Endothelial cell of umbilical vein (primary cell): ENCODE data around the gene SELENOH. TPM values are rescaled to one million over a fixed set of nuclear protein-coding genes. Genes with fewer than 3 reads are reported as not detected.

Experiments used
- BruUV-seq: library from RNA; stranded (reverse); fragments of 400-500 nt; replicated peaks from 2 replicates; lab custom pipeline; 2021; lab: Mats Ljungman, UMichigan
- CTCF ChIA-PET: fragments of 300-600, 350-600 bp; sonication (Branson Sonifier 250); formaldehyde crosslinking; loops from one replicate; lab custom pipeline; 2021; ENCODE audit warnings: antibody characterized with exemption, inconsistent platforms; lab: Charles Lee
- POLR2A ChIA-PET: fragments of 300-600, 350-600 bp; sonication (Branson Sonifier 250); formaldehyde crosslinking; loops from one replicate; lab custom pipeline; 2021; ENCODE audit warnings: antibody characterized with exemption, inconsistent platforms; lab: Charles Lee
- DNase-seq: peaks from one replicate; pipeline ENCODE4 v3.0.0-alpha.2; 2011; ENCODE audit warnings: low read depth, low spot score
- FAIRE-seq: peaks from 2 replicates; lab custom pipeline; 2011; peaks lifted over from hg19 to GRCh38; lab: Jason Lieb, UNC
- H2AFZ ChIP-seq: 2 replicates; pipeline ENCODE4 v1.6.0; 2012; ENCODE audit warnings: low read depth, low read length, control low read depth, inconsistent platforms
- H3K27ac ChIP-seq: 2 replicates; pipeline ENCODE4 v1.5.1; 2011; ENCODE audit warnings: low read depth, mild to moderate bottlenecking, control low read depth, low read length, moderate library complexity; ENCODE audit not compliant: insufficient read depth
- H3K27me3 ChIP-seq, 2 experiments: 2 replicates each; pipeline versions ENCODE4 v1.6.0 to v1.6.1; 2011; ENCODE audit warnings: low read length in 2 of 2, mixed read lengths in 1 of 2; ENCODE audit not compliant: control insufficient read depth in 2 of 2, insufficient read depth in 2 of 2
- H3K36me3 ChIP-seq, 2 experiments: 2 replicates in 1 of 2; 3 replicates in 1 of 2; pipeline ENCODE4 v1.5.1; 2011; ENCODE audit warnings: low read length in 2 of 2, mild to moderate bottlenecking in 1 of 2, moderate library complexity in 1 of 2; ENCODE audit not compliant: control insufficient read depth in 2 of 2, insufficient read depth in 2 of 2; ENCODE audit errors: extremely low read depth in 1 of 2
- H3K4me1 ChIP-seq: 3 replicates; pipeline ENCODE4 v1.5.1; 2011; ENCODE audit warnings: mild to moderate bottlenecking, low read length; ENCODE audit not compliant: control insufficient read depth, insufficient read depth; ENCODE audit errors: extremely low read depth
- H3K4me2 ChIP-seq: 2 replicates; pipeline ENCODE4 v1.6.1; 2011; ENCODE audit warnings: low read length, control low read depth, mixed read lengths; ENCODE audit not compliant: insufficient read depth
- H3K4me3 ChIP-seq, 3 experiments: fragments of 200-600 bp in 1 of 3; sonication (generic), shearing (Covaris generic) in 1 of 3; replicated peaks in 1 of 3; 2 replicates each; pipeline ENCODE4 v1.5.1; 2011 to 2016; ENCODE audit warnings: control low read depth in 3 of 3, low read length in 3 of 3, mild to moderate bottlenecking in 2 of 3, inconsistent platforms in 1 of 3, low read depth in 1 of 3, moderate library complexity in 1 of 3; ENCODE audit not compliant: insufficient read depth in 1 of 3
- H3K79me2 ChIP-seq: 2 replicates; pipeline ENCODE4 v1.6.0; 2012; ENCODE audit warnings: low read length, inconsistent platforms; ENCODE audit not compliant: control insufficient read depth, insufficient read depth
- H3K9ac ChIP-seq: replicated peaks from 2 replicates; pipeline ENCODE3; 2011; ENCODE audit warnings: low read length, control low read depth; ENCODE audit not compliant: insufficient read depth; ENCODE audit errors: extremely low read depth
- H3K9me1 ChIP-seq: replicated peaks from 3 replicates; pipeline ENCODE4 v1.6.0; 2011; ENCODE audit warnings: mild to moderate bottlenecking, low read length; ENCODE audit not compliant: control insufficient read depth, insufficient read depth; ENCODE audit errors: extremely low read depth
- H3K9me3 ChIP-seq: replicated peaks from 2 replicates; pipeline ENCODE4 v1.5.1; 2012; ENCODE audit warnings: low read length, inconsistent platforms; ENCODE audit not compliant: control insufficient read depth, insufficient read depth
- H4K20me1 ChIP-seq: replicated peaks from 2 replicates; pipeline ENCODE3; 2011; ENCODE audit warnings: mild to moderate bottlenecking, low read length; ENCODE audit not compliant: control insufficient read depth, insufficient read depth; ENCODE audit errors: extremely low read depth
- EZH2 ChIP-seq: IDR thresholded peaks from 2 replicates; pipeline ENCODE4 v1.6.1; 2012; ENCODE audit warnings: borderline replicate concordance, low read depth, mild to moderate bottlenecking, moderate library complexity, low read length, inconsistent platforms; ENCODE audit not compliant: severe bottlenecking
- FOS ChIP-seq: IDR thresholded peaks from 2 replicates; pipeline ENCODE4 v1.6.1; 2011; ENCODE audit warnings: mild to moderate bottlenecking, low read length, moderate library complexity, borderline replicate concordance; ENCODE audit not compliant: insufficient read depth
- GATA2 ChIP-seq: IDR thresholded peaks from 2 replicates; pipeline ENCODE4 v1.7.0; 2011; ENCODE audit warnings: low read depth, mild to moderate bottlenecking, moderate library complexity, mixed read lengths, low read length; ENCODE audit not compliant: insufficient read length, insufficient read depth
- JUN ChIP-seq: IDR thresholded peaks from 2 replicates; pipeline ENCODE4 v1.6.1; 2011; ENCODE audit warnings: borderline replicate concordance, low read depth; ENCODE audit not compliant: insufficient read length, insufficient read depth
- MYC ChIP-seq: IDR thresholded peaks from one replicate; pipeline ENCODE4 v1.6.1; 2011; ENCODE audit warnings: mild to moderate bottlenecking, low read depth, low read length
- POLR2A ChIP-seq: IDR thresholded peaks from 2 replicates; pipeline ENCODE4 v1.6.1; 2012; ENCODE audit warnings: low read depth, mild to moderate bottlenecking, control low read depth, low read length
- POLR2AphosphoS5 ChIP-seq: IDR thresholded peaks from 2 replicates; pipeline ENCODE4 v1.6.1; 2012; ENCODE audit warnings: low read depth, mild to moderate bottlenecking, control low read depth, low read length, moderate library complexity; ENCODE audit not compliant: insufficient read depth
- dilution Hi-C: fragments of 300-500 bp; cut with MboI; formaldehyde crosslinking; loops from one replicate; pipeline ENCODE4 v1.15.0; 2019; ENCODE audit warnings: low sequenced_read_pairs; ENCODE audit not compliant: extremely low pct_ligation_motif_present
- intact Hi-C: fragments of 100-400 bp; cut with micrococcal nuclease; formaldehyde crosslinking; loops from one replicate; pipeline ENCODE4 v1.10.0; 2022
- polyA plus RNA-seq, 4 experiments: library from polyadenylated mRNA; depleted of rRNA in 3 of 4; stranded (reverse) in 3 of 4; unstranded in 1 of 4; fragments of >200 nt; gene quantifications; 2 replicates each; pipeline versions ENCODE4 v1.2.1 to v1.2.3, GENCODE V29; 2011 to 2012; ENCODE audit warnings: missing spikeins in 1 of 4
- total RNA-seq: library from RNA; stranded (reverse); gene quantifications from 2 replicates; pipeline ENCODE4 v1.2.3, GENCODE V29; 2021
- TF ChIP-seq, protein P1 (sequence below): IDR thresholded peaks from 2 replicates; pipeline ENCODE4 v1.6.1; 2011; ENCODE audit not compliant: insufficient read depth, insufficient read length
- TF ChIP-seq, protein P2 (sequence below), 2 donors: IDR thresholded peaks; 1 replicate in 1 of 2; 2 replicates in 1 of 2; pipeline ENCODE4 v1.5.1; 2011; ENCODE audit warnings: low read length in 2 of 2, mild to moderate bottlenecking in 2 of 2, moderate library complexity in 2 of 2, control low read depth in 1 of 2, inconsistent platforms in 1 of 2, low read depth in 1 of 2; ENCODE audit not compliant: insufficient read depth in 1 of 2; ENCODE audit errors: extremely low read depth in 1 of 2

SELENOH gene
- total and polyA plus RNA-seq, 2 donors (not counting 3 experiments of a cell fraction or from before 2014, with no cell fraction given), result 161 to 247 TPM

- peaks cover 12% of the 10 kb centered on the region for H3K79me2 ChIP-seq
- peaks cover 11% of the 10 kb centered on the region for H3K4me1 ChIP-seq
- no peaks in the 10 kb centered on the region for H3K27me3 ChIP-seq
- no peaks in the 10 kb centered on the region for H3K9me1 ChIP-seq
- BruUV-seq, result no TSS peak
- H4K20me1 ChIP-seq, result no peaks in the 10 kb centered on the region
- FAIRE-seq (no peak), DNase-seq (no peak)
- H3K9me3 ChIP-seq, result no peaks in the 10 kb centered on the region
- no peak overlapping the region for H2AFZ ChIP-seq
- H3K36me3 ChIP-seq, result peaks cover 2 to 17% of the 10 kb centered on the region in 2 experiments
- intact Hi-C loops, result no loop called here
- no peak overlapping the region for H3K4me3 ChIP-seq
- ChIA-PET CTCF (interaction anchor here (0.8 to 1.8 kb wide), 2 partner anchors 13 to 56 kb away, joined by 3 to 13 read pairs; no protein-coding TSS in a partner anchor), POLR2A (no interaction called here)
- dilution Hi-C loops, result no loop called here
- H3K27ac ChIP-seq, result no peak overlapping the region
- TF ChIP-seq MYC, result no peak
- TF ChIP-seq, protein P1, sequence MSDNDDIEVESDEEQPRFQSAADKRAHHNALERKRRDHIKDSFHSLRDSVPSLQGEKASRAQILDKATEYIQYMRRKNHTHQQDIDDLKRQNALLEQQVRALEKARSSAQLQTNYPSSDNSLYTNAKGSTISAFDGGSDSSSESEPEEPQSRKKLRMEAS, result no peak
- no peak for TF ChIP-seq GATA2
- TF ChIP-seq, protein P2, sequence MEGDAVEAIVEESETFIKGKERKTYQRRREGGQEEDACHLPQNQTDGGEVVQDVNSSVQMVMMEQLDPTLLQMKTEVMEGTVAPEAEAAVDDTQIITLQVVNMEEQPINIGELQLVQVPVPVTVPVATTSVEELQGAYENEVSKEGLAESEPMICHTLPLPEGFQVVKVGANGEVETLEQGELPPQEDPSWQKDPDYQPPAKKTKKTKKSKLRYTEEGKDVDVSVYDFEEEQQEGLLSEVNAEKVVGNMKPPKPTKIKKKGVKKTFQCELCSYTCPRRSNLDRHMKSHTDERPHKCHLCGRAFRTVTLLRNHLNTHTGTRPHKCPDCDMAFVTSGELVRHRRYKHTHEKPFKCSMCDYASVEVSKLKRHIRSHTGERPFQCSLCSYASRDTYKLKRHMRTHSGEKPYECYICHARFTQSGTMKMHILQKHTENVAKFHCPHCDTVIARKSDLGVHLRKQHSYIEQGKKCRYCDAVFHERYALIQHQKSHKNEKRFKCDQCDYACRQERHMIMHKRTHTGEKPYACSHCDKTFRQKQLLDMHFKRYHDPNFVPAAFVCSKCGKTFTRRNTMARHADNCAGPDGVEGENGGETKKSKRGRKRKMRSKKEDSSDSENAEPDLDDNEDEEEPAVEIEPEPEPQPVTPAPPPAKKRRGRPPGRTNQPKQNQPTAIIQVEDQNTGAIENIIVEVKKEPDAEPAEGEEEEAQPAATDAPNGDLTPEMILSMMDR (IDR thresholded peaks at IDR 0.05; ENCODE audit: extremely low read depth in 1 of 2, insufficient read depth in 1 of 2, low read depth in 1 of 2, low read length in 2 of 2), result no peak
- no peak for TF ChIP-seq JUN
- TF ChIP-seq EZH2, result no peak
- no peak for TF ChIP-seq POLR2A
- TF ChIP-seq FOS, result no peak
- TF ChIP-seq POLR2AphosphoS5, result no peak
- no peak overlapping the region for H3K9ac ChIP-seq
- no peak overlapping the region for H3K4me2 ChIP-seq
These were observed 3.1 kb downstream of the SELENOH start for GRCh38 chr11:57744357-57744756.
